ENCODE data around the gene GMDS. TPM values are rescaled to one million over a fixed set of nuclear protein-coding genes. Genes with fewer than 3 reads are reported as not detected.

The GMDS gene
- total and polyA plus RNA-seq, 2 of the 8 experiments (the other 6 are each of a cell fraction or from before 2014, with no cell fraction given) = 16.8 to 50.0 TPM

GRCh38 chr6:2077826-2078225 is 167.6 kb downstream of the GMDS start (continued):
- TF ChIP-seq RAD21 (IDR thresholded peaks at IDR 0.05 in 1 of 2, conservative IDR thresholded peaks at IDR 0.05 in 1 of 2; ENCODE audit: low read depth in 2 of 2, low read length in 2 of 2) (no peak), EP300 (IDR thresholded peaks at IDR 0.05; ENCODE audit: borderline replicate concordance in 1 of 2, low read depth in 2 of 2, low read length in 2 of 2) (no peak), HDAC6 (IDR thresholded peaks at IDR 0.05; ENCODE audit: low read depth, low read length) (no peak), KDM4A (IDR thresholded peaks at IDR 0.05; ENCODE audit: low read depth, low read length, severe bottlenecking) (no peak), E2F6 (IDR thresholded peaks at IDR 0.05) (no peak)
